Loucy (cell line): ENCODE results near the gene ENKD1.

ENCODE experiments used
- CTCF ChIP-seq: fragments of 200-600 bp; sonication (generic); conservative IDR thresholded peaks from 2 replicates; pipeline ENCODE4 v1.5.1; 2014; ENCODE audit warnings: mild to moderate bottlenecking, antibody characterized with exemption, low read length
- EZH2phosphoT487 ChIP-seq: fragments of 200-600 bp; IDR thresholded peaks from 2 replicates; pipeline ENCODE4 v1.6.1; 2018; ENCODE audit warnings: antibody characterized with exemption, mild to moderate bottlenecking, moderate library complexity, borderline replicate concordance

- TF ChIP-seq CTCF = no peak
- no peak for TF ChIP-seq EZH2phosphoT487
Measured at GRCh38 chr16:67669499-67670101, 3.0 kb upstream of the ENKD1 start.
